NCI-H1417 treated with DMSO at 0.1 percent for 48 hours (cell line): ENCODE measurements around the gene PIK3CA.

Experiments used
- DNase-seq: peaks from one replicate; lab custom pipeline; 2025; lab: John Stamatoyannopoulos, UW

Gene PIK3CA

DNA sequence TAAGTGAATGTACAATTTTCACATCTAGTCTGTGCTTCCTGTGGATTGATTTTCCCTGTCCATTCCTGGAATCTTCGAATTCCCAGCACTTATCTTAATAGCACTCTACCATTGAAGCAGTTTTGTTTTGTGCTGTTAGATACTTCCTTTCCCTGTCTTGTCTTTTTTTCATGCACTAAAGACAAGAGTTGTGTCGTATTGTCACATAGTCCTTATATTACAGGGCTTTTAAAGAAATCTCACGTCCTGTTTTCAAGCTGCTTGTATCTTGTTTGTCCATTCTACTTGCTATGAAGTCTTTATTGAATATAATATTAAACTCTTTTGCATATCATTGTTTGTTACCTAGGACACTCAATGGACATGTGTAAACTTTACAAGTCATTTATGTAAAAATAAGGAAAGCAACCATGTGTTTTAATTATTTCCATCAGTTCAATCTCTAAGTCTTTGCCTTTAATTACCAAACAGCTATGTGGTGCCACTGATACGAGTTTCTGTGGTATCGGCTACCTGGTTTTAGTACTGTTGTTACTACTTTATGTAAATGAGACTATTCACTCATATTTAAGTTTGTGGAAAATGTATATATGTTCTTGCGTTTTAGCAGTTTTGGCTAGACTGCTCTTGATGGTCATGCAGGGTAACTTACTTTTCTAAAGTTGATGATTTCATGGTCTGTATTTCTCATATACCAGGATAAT lies 10.3 kb downstream of the PIK3CA start:
- no peak for DNase-seq

DNA sequence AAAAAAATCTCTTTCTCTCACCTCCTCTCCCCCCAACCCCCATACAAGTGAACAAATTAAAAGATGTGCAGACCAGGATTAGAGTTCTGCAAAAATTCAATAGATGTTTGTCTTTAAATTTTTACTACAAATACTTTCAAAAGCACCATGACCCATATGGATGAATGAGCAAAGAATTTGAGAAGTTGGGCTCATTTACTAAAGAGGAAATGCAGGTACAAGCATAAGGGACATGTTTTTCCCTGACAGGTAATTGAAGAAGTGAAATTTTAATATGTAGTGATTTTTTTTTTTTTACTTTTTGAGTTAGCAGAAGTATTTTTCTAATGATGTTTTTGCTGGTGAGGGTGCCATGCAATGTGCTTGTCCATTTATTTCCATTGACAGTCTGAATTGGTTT lies 15.3 kb downstream of the PIK3CA start:
- no peak for DNase-seq

DNA sequence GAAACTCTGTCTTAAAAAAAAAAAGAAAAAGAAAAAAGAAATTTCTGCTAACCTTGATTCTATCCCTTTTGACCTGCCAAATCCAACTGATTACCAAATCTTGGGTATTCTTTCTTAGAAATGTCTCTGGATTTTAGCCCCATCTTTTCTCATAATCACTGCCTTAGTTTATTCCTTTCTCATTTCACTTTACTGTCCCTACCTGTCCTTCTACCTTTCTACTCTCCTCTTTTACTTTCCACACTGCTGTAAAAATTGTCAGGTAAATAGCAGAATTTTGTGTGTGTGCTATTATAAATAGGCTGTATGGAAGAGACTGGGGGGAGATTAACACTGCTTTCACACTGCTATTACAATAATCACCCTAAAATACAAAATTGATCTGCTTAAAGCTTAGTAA lies 16.7 kb downstream of the PIK3CA start:
- no peak for DNase-seq

DNA sequence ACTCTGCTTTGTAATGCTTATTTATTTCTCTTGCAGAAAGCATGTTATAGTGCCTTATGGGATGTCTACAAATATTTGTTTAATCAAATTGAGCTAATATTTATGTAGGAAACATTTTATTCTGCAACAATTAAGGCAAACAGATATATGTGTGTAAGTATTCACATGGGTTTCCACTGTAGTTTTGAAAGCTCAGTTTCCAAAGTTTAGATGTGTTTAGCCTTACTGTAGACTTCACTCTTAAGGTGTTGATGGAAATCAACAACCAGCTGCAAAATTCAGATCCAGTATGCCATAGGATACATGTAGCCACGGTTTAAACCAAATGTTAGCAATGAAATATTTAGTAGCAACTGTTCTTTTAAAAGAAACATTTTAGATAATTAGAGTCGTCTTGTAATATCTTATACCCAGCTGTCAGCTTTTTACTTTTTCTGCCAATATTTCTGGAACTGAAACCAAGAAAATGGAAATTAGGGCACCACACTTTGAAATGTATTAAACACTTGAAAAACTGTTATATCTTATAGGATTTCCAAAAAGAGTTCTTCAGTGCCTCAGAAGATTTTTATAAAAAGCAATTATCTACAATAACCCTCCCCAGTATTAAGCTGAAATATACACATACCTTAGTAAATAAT lies 18.5 kb downstream of the PIK3CA start:
- no peak for DNase-seq

DNA sequence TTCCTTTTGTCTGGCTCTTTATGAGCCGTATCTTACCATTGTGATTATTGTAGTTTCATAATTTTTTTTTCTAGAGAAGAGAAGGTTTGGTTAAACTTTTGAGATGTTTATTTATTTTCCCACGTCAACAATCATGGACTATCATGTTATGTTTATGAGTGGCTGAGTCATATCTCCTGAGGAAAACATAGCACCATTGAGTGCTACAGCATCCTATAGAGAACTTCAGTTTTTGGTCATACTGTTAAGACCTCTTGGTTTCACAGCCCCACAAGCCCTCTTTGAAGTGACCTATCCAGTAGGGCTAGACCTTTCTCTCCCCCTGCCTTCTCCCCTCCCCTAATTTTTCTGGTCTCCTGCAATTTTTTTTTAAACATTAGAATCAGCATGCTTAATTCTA lies 20.8 kb downstream of the PIK3CA start:
- no peak for DNase-seq

DNA sequence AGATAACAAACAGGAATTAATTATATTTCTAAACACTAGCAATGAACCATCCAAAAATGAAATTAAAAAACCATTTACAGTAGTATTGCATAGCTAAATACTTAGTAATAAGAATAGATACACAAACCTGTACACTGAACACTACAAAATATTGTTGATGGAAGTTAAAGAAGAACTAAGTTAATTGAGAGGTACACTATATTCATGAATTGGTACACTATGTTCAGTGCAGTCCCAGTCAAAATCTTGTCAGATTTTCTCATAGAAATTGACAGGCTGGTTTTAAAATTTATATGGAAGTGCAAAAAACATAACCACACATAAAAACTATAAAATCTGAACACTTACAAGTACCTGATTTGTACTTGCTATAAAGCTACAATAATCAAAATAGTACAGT lies 24.4 kb downstream of the PIK3CA start:
- no peak for DNase-seq

DNA sequence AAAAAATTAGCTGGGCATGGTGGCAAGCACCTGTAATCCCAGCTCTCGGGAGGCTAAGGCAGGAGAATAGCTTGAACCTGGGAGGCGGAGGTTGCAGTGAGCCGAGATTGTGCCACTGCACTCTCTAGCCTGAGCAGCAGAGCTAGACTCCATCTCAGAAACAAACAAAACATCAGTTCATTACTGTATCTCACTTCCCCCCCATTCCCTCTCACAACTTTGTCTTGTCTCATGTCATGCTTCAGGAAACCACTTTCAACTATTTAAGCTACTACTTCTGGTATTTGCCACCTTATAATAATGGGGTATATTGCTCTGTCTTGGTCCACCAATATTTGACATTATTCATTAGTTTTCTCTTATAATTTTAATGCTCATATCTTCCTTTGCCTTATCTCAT lies 26.2 kb downstream of the PIK3CA start:
- no peak for DNase-seq

DNA sequence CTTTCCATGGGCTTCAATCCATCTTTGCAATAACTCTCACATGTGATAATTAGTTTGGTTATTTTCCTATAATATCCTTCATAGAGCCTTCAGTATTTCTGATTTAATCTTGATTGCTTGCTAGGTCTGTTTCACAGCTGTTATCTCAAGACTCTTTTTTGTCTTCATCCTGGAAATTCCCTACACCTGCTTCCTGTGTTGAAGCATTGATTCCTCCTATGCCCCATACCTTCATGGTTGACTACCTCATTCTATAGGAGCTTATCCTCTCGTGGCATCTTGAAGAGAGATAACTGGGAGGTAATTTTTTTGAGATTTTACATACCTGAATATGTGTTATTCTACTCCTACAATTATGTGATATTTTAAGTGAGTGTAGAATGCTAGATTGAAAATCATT lies 26.7 kb downstream of the PIK3CA start:
- DNase-seq = no peak

DNA sequence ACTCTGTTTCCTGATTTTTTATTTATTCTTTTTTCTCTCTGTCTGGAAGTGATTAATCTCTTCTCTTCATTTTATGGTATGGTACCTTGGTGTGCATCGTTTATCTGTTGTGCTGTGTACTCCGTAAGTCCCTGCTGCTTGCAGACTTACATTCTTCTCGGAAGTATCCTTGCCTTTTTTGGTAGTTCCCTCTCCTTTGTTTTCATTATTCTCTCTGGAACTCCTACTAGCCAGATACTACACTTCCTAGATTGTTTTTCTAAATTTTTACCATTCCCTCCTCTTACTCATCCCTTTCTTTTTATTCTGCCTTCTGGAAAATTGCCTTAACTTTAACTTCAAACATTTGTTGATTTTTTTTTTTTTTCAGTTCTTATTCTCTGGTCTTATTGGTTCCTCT lies 27.2 kb downstream of the PIK3CA start:
- no peak for DNase-seq

DNA sequence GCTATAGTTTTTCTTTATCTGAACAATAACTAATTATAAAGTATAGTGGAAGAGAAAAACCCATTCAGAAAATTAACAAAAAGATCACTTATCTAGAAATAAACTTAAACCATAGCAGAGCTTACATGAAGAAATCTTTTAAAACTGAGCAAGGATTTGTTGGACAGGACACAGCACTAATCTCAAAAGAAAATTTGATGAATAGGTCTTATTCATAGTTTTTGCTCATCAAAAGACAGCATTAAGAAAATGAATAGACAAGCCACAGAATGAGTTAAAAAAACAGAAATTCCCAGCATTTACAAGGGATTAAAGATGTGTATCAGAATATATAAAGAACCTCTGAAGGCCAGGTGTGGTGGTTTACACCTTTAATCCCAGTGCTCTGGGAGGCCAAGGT lies 29.5 kb downstream of the PIK3CA start:
- no peak for DNase-seq

DNA sequence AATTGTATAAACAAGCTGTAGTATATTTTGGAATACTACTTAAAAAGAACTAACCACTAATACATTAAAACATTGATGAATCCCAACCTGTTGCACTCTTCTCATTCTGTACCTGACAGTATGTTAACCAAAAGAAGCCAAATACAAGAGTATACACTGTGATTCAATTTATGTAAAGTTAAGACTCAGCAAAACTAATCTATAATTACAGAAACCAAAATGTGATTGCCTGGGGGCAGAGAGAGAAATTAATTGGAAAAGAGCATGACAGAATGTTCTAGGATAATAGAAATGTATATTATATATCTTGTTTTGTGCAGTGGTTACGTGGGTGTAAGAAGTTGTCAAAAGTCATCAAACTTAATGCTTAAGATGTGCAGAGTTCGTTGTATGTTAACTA lies 31.1 kb downstream of the PIK3CA start:
- DNase-seq = no peak

DNA sequence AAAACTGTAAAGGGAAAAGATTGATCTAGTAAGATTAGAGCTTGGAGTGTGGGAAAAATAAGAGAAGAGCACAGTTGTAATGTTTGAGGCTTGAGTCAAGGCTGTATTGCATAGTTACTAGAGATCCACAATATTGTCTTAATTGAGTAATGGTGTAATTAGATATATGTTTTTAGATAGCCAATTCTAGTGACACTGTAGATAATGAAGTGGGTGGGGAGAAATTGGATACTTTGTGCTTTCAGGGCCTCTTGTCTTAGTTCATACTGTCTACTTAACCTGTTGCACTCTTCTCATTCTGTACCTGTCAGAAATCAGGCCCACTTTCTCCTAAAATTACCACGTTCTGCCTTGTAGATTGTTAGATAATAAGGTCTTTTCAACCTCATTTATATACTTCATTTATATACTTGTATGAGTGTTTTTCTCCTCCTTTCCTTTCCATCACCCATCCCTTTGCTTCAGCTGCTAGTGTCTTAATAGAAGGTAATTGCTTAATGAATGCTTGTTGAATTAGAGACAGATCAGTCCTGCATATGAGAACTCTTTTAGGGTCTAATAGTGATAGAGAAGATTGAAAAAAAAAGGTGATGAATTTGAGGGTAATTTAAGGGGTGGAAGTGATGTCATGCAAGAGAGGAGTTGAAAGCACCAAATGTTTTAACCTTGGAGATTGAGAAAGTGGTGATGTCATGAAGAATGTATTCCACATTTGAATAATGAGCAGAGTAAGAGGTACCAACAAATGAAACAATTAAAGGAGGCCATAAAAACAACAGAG lies 32.0 kb downstream of the PIK3CA start:
- peak; percentile 20 for DNase-seq

DNA sequence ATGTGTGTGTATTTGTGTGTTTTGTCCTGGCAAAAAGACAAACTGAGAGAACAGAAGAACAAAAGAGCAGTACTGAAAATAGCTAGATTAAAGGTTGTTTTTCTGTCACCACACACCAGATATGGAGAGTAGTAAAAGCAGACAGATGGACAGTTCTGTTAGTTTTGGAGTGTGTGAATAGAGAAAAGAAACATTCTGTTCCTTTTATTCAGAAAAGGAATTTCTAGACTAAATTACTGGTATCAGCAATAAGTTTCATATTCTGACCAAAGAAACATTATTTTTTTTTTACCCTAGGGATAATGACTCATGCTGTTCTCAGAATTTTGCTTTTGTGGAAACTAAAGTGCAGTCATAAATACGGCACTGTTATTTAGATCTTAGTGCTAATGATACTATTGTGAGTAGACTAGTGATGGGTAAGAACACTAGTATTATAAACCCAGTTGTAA lies 32.9 kb downstream of the PIK3CA start:
- no peak for DNase-seq

DNA sequence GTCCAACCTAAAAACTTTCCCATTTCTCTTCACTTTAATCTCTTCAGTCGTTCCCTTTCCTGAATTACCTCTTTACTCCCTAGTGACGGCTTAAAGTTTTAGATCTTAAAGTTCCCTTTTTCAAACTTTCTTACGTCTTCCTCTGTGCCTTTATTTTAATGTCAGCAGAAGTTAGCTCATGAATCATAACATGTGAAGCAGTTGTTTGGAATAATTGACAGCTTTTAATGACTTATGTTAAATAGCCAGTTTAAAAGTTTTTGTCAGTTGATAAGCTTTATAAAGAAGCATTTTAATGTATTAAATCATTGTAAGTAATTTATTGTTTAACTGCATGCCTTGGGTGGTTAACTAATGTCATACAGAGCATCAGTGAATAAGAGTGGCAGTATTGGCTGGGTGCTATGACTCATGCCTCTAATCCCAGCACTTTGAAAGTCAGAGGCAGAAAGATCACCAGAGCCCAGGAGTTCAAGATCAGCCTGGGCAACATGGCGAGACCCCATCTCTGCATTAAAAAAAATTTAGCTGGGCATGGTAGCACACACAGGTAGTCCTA lies 33.9 kb downstream of the PIK3CA start:
- no peak for DNase-seq

DNA sequence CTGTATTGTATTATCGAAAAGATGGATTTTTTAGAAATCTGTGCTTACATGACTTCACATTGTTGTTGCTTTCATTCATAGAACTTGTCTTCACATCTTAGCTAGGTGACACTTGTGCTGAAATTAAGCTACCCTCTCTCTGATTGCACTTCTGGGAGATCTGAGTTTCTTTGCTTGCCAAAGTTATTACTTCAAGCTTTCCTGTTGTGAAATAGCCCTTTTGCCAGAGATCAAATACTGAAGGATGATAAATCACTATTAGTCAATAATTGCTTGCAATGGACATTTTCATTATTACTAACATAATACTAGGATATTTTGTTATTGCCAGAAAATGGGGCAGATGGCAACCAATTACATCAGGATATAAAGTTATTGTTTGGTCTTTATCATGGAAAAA lies 34.7 kb downstream of the PIK3CA start:
- DNase-seq = no peak

DNA sequence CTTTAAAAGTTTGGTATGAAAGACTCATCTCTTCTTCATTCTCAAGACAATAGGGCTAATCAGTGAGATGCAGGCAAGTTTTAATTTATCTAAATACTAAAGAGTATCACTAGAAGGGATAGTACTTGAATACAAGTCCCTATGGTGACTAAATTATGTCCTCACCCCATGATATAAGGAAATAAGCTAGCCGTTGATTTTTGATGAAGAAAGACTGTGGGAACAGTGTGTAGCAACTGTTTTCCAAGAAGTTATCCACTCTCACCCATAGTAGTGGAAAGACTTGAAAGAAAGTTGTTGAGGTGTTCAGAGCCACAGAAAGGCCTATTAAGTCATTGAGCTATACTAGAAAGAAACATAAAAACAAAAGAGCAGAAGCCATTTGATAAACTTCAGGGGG lies 36.7 kb downstream of the PIK3CA start:
- no peak for DNase-seq

DNA sequence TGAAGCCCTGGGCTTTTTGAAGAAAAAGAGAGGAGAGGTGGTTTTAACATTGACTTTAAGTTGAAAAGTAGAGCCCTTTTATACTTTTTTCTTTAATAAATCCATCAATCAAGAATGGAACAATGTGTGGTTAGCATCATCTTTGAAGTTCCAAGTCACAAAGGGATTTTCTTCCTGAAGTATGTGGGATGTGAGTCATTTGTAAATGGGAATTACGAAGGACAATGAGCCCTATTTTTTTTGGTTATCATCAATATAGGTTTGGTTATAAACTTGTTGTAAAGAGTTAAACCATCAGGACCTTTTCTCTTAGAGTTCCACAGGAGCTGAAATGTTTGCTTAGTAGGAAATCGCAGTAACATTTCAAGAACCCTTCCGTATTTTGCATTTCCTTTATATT lies 38.3 kb downstream of the PIK3CA start:
- DNase-seq = no peak

DNA sequence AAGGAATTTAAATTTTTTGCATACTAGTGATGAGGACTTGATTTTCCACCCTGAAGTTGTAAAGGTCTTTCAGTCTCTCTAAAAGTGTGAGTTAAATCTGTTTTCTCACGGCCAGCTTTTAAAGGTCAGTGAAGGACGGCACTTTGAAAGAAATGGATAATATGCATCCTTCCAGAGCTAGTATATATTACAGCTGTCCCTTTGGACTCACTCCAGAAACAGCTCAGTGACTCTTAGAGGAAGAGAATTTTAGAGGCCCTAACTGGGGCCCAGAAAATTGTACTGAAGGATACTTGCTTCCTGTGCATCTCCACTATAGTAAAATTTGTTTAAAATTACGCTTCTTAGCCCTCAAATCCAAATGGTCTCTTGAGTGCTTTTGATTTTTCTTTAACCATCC lies 41.6 kb downstream of the PIK3CA start:
- DNase-seq = no peak

DNA sequence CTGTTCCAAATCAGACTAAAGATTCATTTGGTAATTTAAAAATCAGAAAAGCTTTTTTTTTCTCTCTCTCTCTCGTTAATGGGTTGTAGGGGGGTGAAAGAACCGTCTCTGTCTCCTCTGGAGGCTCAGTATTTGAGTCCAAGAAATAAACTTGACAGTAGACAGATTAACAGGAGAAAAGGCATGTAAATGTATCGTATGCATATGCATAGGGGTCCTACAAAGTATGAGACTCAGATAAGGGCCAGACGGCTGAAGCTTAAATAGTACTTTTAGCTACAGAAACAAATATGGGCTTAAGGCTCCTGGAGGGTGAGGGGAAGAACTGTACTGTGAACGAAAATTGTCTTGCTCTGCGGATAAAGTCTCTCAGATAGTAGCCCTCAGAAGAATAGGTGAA lies 42.4 kb downstream of the PIK3CA start:
- DNase-seq = no peak

DNA sequence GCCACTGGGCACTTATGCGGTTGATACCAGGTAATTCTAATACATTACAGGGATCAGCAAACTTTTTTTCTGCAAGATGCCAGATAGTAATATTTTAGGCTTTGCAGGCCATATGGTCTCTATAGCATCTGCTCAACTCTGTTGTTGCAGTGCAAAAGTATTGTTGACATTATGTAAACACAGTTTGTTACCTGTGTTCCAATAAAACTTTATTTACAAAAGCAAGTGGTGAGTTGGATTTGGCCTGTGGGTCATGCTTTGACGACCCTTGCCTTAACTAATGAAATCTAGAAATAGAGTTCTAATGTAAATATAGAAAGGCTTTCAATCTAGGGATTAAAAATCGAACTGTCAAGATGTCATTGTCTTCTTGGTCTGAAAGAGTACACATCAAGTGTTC lies 44.4 kb downstream of the PIK3CA start:
- no peak for DNase-seq

DNA sequence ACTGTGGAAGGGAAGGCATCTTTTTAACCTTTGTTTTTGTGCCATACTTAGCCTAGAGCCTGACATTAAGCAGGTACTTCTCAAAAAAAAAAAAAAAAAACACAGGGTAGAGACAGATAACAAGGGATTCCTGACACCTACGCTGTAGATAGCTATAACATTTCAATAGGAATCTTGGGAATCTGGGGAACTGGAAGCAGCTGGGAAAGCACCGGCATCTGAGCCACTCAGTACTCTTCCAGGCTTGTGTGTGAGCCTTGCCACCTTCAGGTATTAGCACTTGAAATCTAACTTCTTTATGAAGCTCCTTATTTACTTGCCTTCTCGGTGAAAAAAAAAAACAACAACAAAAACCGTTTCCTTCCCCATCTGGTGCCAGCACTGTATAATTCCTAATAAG lies 46.8 kb downstream of the PIK3CA start:
- no peak for DNase-seq

DNA sequence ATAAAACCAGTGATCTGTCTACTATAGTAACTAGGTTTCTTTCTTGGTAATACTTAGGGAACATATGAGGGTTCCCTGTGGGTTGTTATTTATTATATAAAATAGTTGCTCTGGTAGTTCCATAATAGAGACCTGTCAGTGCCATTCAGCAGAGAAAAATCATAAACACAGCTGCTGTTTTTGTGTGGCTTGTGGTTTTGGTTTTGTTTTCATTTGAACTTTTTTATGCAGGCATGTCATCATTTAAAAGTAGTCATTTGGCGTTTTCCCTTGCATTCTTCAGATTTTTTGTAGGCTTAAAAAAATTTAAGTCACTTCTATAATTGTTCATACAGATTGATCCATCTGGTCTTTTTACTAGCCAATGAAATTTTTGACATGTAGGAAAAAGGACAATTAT lies 47.9 kb downstream of the PIK3CA start:
- no peak for DNase-seq

DNA sequence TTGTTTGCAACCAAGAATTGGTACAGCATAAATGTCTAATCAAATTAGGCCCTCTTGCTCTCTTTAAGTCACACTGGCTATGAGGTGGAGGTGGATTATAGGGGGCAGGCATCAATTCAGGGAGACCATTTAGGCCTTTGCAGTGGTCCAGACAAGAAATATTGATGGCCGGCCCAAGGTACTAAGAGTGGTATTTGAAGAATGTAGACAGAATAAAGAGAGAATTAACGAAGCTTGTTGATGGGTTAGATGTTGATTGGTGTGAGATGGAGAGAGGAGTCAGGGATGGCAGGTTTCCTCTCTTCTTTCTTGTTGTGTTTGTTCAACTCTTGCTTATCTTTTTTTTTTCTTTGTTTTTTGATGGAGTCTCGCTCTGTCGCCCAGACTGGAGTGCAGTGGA lies 48.5 kb downstream of the PIK3CA start:
- no peak for DNase-seq
